Neural cell (in vitro differentiated cells): ENCODE data around the gene DTNBP1.

ENCODE experiments used
- MXI1 ChIP-seq: fragments of 450-650 bp; conservative IDR thresholded peaks from 2 replicates; pipeline ENCODE4 v1.6.1; 2014; ENCODE audit warnings: antibody characterized with exemption, mild to moderate bottlenecking; ENCODE audit not compliant: poor library complexity, severe bottlenecking
- REST ChIP-seq: IDR thresholded peaks from 2 replicates; pipeline ENCODE4 v1.6.1; 2012; ENCODE audit warnings: borderline replicate concordance
- TF ChIP-seq, protein P1 (sequence below): fragments of 450-650 bp; IDR thresholded peaks from 2 replicates; pipeline ENCODE4 v1.5.1; 2014; ENCODE audit warnings: antibody characterized with exemption, mild to moderate bottlenecking, moderate library complexity; ENCODE audit not compliant: poor library complexity, severe bottlenecking

GRCh38 chr6:15673666-15674065 lies 10.8 kb upstream of the DTNBP1 start:
- TF ChIP-seq MXI1 (no peak), REST (no peak)
- TF ChIP-seq, protein P1, sequence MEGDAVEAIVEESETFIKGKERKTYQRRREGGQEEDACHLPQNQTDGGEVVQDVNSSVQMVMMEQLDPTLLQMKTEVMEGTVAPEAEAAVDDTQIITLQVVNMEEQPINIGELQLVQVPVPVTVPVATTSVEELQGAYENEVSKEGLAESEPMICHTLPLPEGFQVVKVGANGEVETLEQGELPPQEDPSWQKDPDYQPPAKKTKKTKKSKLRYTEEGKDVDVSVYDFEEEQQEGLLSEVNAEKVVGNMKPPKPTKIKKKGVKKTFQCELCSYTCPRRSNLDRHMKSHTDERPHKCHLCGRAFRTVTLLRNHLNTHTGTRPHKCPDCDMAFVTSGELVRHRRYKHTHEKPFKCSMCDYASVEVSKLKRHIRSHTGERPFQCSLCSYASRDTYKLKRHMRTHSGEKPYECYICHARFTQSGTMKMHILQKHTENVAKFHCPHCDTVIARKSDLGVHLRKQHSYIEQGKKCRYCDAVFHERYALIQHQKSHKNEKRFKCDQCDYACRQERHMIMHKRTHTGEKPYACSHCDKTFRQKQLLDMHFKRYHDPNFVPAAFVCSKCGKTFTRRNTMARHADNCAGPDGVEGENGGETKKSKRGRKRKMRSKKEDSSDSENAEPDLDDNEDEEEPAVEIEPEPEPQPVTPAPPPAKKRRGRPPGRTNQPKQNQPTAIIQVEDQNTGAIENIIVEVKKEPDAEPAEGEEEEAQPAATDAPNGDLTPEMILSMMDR = no peak
